H1 (cell line): ENCODE results near the gene ASZ1. TPM values are rescaled to one million over a fixed set of nuclear protein-coding genes. Genes with fewer than 3 reads are reported as not detected.

Source experiments
- CTCF ChIA-PET: fragments of 300-600 bp; sonication (Branson Sonifier 250); formaldehyde crosslinking; loops from one replicate; lab custom pipeline; 2021; ENCODE audit not compliant: partially characterized antibody; lab: Charles Lee
- POLR2A ChIA-PET: fragments of 300-600 bp; sonication (Branson Sonifier 250); formaldehyde crosslinking; loops from one replicate; lab custom pipeline; 2021; ENCODE audit warnings: inconsistent platforms; ENCODE audit not compliant: partially characterized antibody; lab: Charles Lee
- DNase-seq, 2 experiments: peaks; one replicate each; pipeline versions ENCODE4 v3.0.0 to v3.0.0-alpha.2; 2010 to 2022; ENCODE audit warnings: low spot score in 2 of 2, low read depth in 1 of 2, mixed read lengths in 1 of 2
- FAIRE-seq: peaks from 2 replicates; lab custom pipeline; 2011; peaks lifted over from hg19 to GRCh38; lab: Jason Lieb, UNC
- H2AFZ ChIP-seq: 2 replicates; pipeline ENCODE4 v1.8.1; 2012; ENCODE audit warnings: low read length, inconsistent platforms
- H2AK5ac ChIP-seq: 2 replicates; pipeline ENCODE4 v1.6.1; 2013; ENCODE audit warnings: low read depth, low read length
- H2BK120ac ChIP-seq: replicated peaks from 2 replicates; pipeline ENCODE3; 2013; ENCODE audit warnings: low read depth, low read length, inconsistent platforms
- H2BK12ac ChIP-seq: 2 replicates; pipeline ENCODE4 v1.6.1; 2013; ENCODE audit warnings: low read depth, low read length
- H2BK15ac ChIP-seq: 2 replicates; pipeline ENCODE4 v1.6.1; 2013; ENCODE audit warnings: low read length
- H2BK20ac ChIP-seq: 2 replicates; pipeline ENCODE4 v1.6.1; 2013; ENCODE audit warnings: low read length
- H2BK5ac ChIP-seq: 2 replicates; pipeline ENCODE4 v1.6.1; 2013; ENCODE audit warnings: low read depth, low read length
- H3K14ac ChIP-seq: 2 replicates; pipeline ENCODE4 v1.6.1; 2013; ENCODE audit warnings: inconsistent platforms; ENCODE audit not compliant: insufficient read length
- H3K18ac ChIP-seq: 2 replicates; pipeline ENCODE4 v1.6.1; 2013; ENCODE audit warnings: low read length; ENCODE audit errors: extremely low read depth
- H3K23ac ChIP-seq: 2 replicates; pipeline ENCODE4 v1.6.1; 2013; ENCODE audit warnings: inconsistent platforms; ENCODE audit not compliant: insufficient read length
- H3K23me2 ChIP-seq: 2 replicates; pipeline ENCODE4 v1.6.1; 2013; ENCODE audit warnings: low read depth, low read length
- H3K27ac ChIP-seq: 2 replicates; pipeline ENCODE4 v1.6.1; 2011; ENCODE audit warnings: low read depth, low read length, inconsistent platforms
- H3K27me3 ChIP-seq, 4 experiments: replicated peaks in 1 of 4; 1 replicate in 1 of 4; 2 replicates in 3 of 4; pipeline versions ENCODE4 v1.6.1 to v1.8.1; 2011 to 2013; ENCODE audit warnings: low read length in 3 of 4, mild to moderate bottlenecking in 3 of 4, inconsistent platforms in 2 of 4, mixed read lengths in 2 of 4, moderate library complexity in 1 of 4; ENCODE audit not compliant: control insufficient read depth in 3 of 4, insufficient read depth in 3 of 4; ENCODE audit errors: extremely low read depth in 1 of 4
- H3K36me3 ChIP-seq, 4 experiments: 2 replicates each; pipeline versions ENCODE4 v1.6.1 to v1.8.1; 2011 to 2013; ENCODE audit warnings: mild to moderate bottlenecking in 4 of 4, low read length in 3 of 4, moderate library complexity in 2 of 4, control low read depth in 1 of 4, inconsistent platforms in 1 of 4; ENCODE audit not compliant: insufficient read depth in 4 of 4, control insufficient read depth in 2 of 4
- H3K4ac ChIP-seq: replicated peaks from 2 replicates; pipeline ENCODE3; 2013; ENCODE audit warnings: low read length, low read depth, mixed read lengths, inconsistent platforms; ENCODE audit not compliant: insufficient read length
- H3K4me1 ChIP-seq, 4 experiments: replicated peaks in 1 of 4; 1 replicate in 1 of 4; 2 replicates in 3 of 4; pipeline versions ENCODE4 v1.6.1 to v1.8.1; 2011 to 2013; ENCODE audit warnings: low read length in 3 of 4, inconsistent platforms in 2 of 4, mixed read lengths in 1 of 4; ENCODE audit not compliant: insufficient read depth in 4 of 4, control insufficient read depth in 3 of 4
- H3K4me2 ChIP-seq, 2 experiments: 2 replicates each; pipeline versions ENCODE4 v1.6.1 to v1.8.1; 2011 to 2013; ENCODE audit warnings: low read depth in 2 of 2, low read length in 2 of 2, control low read depth in 1 of 2, inconsistent platforms in 1 of 2, mild to moderate bottlenecking in 1 of 2; ENCODE audit not compliant: insufficient read depth in 1 of 2
- H3K4me3 ChIP-seq, 4 experiments: fragments of 200-600, 300-600 bp in 1 of 4; sonication (generic), shearing (Covaris generic), sonication (Bioruptor Twin) in 1 of 4; 2 replicates each; pipeline versions ENCODE4 v1.5.1 to v1.8.1; 2011 to 2016; ENCODE audit warnings: low read length in 4 of 4, low read depth in 3 of 4, control low read depth in 2 of 4, inconsistent platforms in 2 of 4, mild to moderate bottlenecking in 2 of 4, mixed read lengths in 1 of 4, moderate library complexity in 1 of 4; ENCODE audit not compliant: insufficient read depth in 2 of 4; ENCODE audit errors: extremely low read depth in 1 of 4
- H3K56ac ChIP-seq: replicated peaks from 2 replicates; pipeline ENCODE3; 2013; ENCODE audit warnings: low read depth, mild to moderate bottlenecking, mixed read lengths, low read length, inconsistent platforms; ENCODE audit not compliant: insufficient read length
- H3K79me1 ChIP-seq: 2 replicates; pipeline ENCODE4 v1.6.1; 2013; ENCODE audit warnings: low read depth, low read length, control low read depth
- H3K79me2 ChIP-seq, 2 experiments: 2 replicates each; pipeline versions ENCODE4 v1.6.1 to v1.8.1; 2012 to 2013; ENCODE audit warnings: low read length in 2 of 2, mild to moderate bottlenecking in 2 of 2, inconsistent platforms in 1 of 2; ENCODE audit not compliant: insufficient read depth in 2 of 2, control insufficient read depth in 1 of 2
- H3K9ac ChIP-seq, 4 experiments: replicated peaks in 1 of 4; 1 replicate in 1 of 4; 2 replicates in 3 of 4; pipeline versions ENCODE4 v1.6.1 to v1.8.1; 2011 to 2013; ENCODE audit warnings: low read depth in 3 of 4, low read length in 3 of 4, control low read depth in 2 of 4, mild to moderate bottlenecking in 2 of 4, moderate library complexity in 2 of 4, inconsistent platforms in 1 of 4; ENCODE audit errors: extremely low read depth in 1 of 4
- H3K9me3 ChIP-seq, 2 experiments: 2 replicates each; pipeline versions ENCODE4 v1.6.1 to v1.8.1; 2012 to 2013; ENCODE audit warnings: mild to moderate bottlenecking in 2 of 2, moderate library complexity in 2 of 2, control low read depth in 1 of 2, inconsistent platforms in 1 of 2, low read depth in 1 of 2, low read length in 1 of 2, mixed read lengths in 1 of 2; ENCODE audit not compliant: insufficient read depth in 2 of 2
- H4K20me1 ChIP-seq, 2 experiments: replicated peaks in 1 of 2; 2 replicates each; pipeline versions ENCODE3 to v1.8.1; 2011 to 2013; ENCODE audit warnings: inconsistent platforms in 2 of 2, low read length in 2 of 2, mild to moderate bottlenecking in 1 of 2; ENCODE audit not compliant: insufficient read depth in 2 of 2, control insufficient read depth in 1 of 2
- H4K5ac ChIP-seq: 2 replicates; pipeline ENCODE4 v1.6.1; 2013; ENCODE audit warnings: low read length, low read depth, mixed read lengths, inconsistent platforms; ENCODE audit not compliant: insufficient read length
- H4K8ac ChIP-seq: 2 replicates; pipeline ENCODE4 v1.8.0; 2013; ENCODE audit warnings: mild to moderate bottlenecking, moderate library complexity, low read length, inconsistent platforms; ENCODE audit not compliant: insufficient read depth; ENCODE audit errors: extremely low read depth
- H4K91ac ChIP-seq: replicated peaks from 2 replicates; pipeline ENCODE3; 2013; ENCODE audit warnings: low read length, mixed read lengths, inconsistent platforms; ENCODE audit not compliant: insufficient read length
- BACH1 ChIP-seq: IDR thresholded peaks from 2 replicates; pipeline ENCODE4 v1.6.1; 2012; ENCODE audit warnings: low read length, improper control_type of control experiment
- BCL11A ChIP-seq, 2 experiments: IDR thresholded peaks; one replicate each; pipeline ENCODE4 v1.6.1; 2011; ENCODE audit warnings: low read depth in 2 of 2, low read length in 2 of 2, mild to moderate bottlenecking in 2 of 2
- CEBPB ChIP-seq: IDR thresholded peaks from 2 replicates; pipeline ENCODE4 v1.6.1; 2012; ENCODE audit warnings: low read depth, low read length
- EZH2 ChIP-seq: fragments of 200-600 bp; sonication (generic); IDR thresholded peaks from 2 replicates; pipeline ENCODE4 v1.7.1; 2012; ENCODE audit warnings: low read depth, mild to moderate bottlenecking, moderate library complexity, low read length, inconsistent platforms; ENCODE audit not compliant: severe bottlenecking
- KDM5A ChIP-seq: fragments of 200-600 bp; IDR thresholded peaks from 2 replicates; pipeline ENCODE4 v1.7.1; 2012; ENCODE audit warnings: mild to moderate bottlenecking, low read length, inconsistent platforms, mixed read lengths
- NRF1 ChIP-seq: IDR thresholded peaks from 2 replicates; pipeline ENCODE4 v1.6.1; 2011; ENCODE audit warnings: mild to moderate bottlenecking, low read depth, low read length, improper control_type of control experiment
- POU5F1 ChIP-seq: IDR thresholded peaks from 2 replicates; pipeline ENCODE4 v1.6.1; 2011; ENCODE audit warnings: low read depth, mild to moderate bottlenecking, low read length, moderate library complexity
- SUZ12 ChIP-seq: fragments of 200-600 bp; sonication (generic); IDR thresholded peaks from 2 replicates; pipeline ENCODE4 v1.6.1; 2012; ENCODE audit warnings: mild to moderate bottlenecking, inconsistent platforms, low read length, moderate library complexity, mixed read lengths
- TAF1 ChIP-seq: IDR thresholded peaks from 2 replicates; pipeline ENCODE4 v1.6.1; 2011; ENCODE audit warnings: mild to moderate bottlenecking, low read depth, low read length
- TCF12 ChIP-seq: IDR thresholded peaks from 2 replicates; pipeline ENCODE4 v1.6.1; 2011; ENCODE audit warnings: low read depth, mild to moderate bottlenecking, low read length
- WGBS, 2 experiments: shearing (Covaris generic) in 1 of 2; methylation state at CpG; one replicate each; pipeline versions ENCODE4 v1.1.6 to v1.1.7; 2013 to 2015; ENCODE audit warnings: low lambda C conversion rate in 2 of 2, mixed read lengths in 2 of 2, inconsistent platforms in 1 of 2, low coverage in 1 of 2, missing lambda C conversion rate in 1 of 2; ENCODE audit not compliant: insufficient replicate concordance in 2 of 2, insufficient coverage in 1 of 2, insufficient read length in 1 of 2; ENCODE audit errors: extremely low coverage in 1 of 2, missing lambda C conversion rate in 1 of 2; 5-methylcytosine and 5-hydroxymethylcytosine counted together
- polyA plus RNA-seq, 7 experiments: library from polyadenylated mRNA; depleted of rRNA in 3 of 7; stranded (reverse) in 5 of 7; unstranded in 2 of 7; fragments of >200 nt in 5 of 7; fragments of 200-250 nt in 2 of 7; gene quantifications; 1 replicate in 5 of 7; 2 replicates in 1 of 7; 4 replicates in 1 of 7; pipeline versions ENCODE4 v1.2.1 to v1.2.3, GENCODE V29; 2011 to 2013; ENCODE audit warnings: missing spikeins in 2 of 7, mixed read lengths in 2 of 7
- total RNA-seq: library from RNA; stranded (reverse); fragmentation: NEBNext Ultra II Directional; extraction: Animal tissue kit (Norgen Biotek cat#: 25700); gene quantifications from 2 replicates; pipeline ENCODE4 v1.2.1, GENCODE V29; 2021

The ASZ1 gene
- total and polyA plus RNA-seq, 2 of the 8 experiments (the other 6 are each of a cell fraction or from before 2014, with no cell fraction given) = not detected

GRCh38 chr7:117322741-117323304, 104.5 kb downstream of the ASZ1 start, which contains the start of gene WNT2:
Gene WNT2, minus strand, starts transcription at chr7:117323058. Its CDS starts 69 bp downstream, at chr7:117322989.
- Histone ChIP-seq H2AFZ (peak within 1 kb of the TSS; percentile 73; the same call in 1 of the 2 replicates), H3K9me3 (no peaks in the 10 kb centered on the region), H2BK120ac (no peak within 1 kb of the TSS), H4K91ac (no peak within 1 kb of the TSS), H2BK20ac (no peak within 1 kb of the TSS), H2BK15ac (no peak within 1 kb of the TSS; the same call in 1 of the 2 replicates), H3K4me1 (peaks cover 0 to 16% (median 4%) of the 10 kb centered on the region in 4 experiments; a peak in 3 of 7 replicates), H3K18ac (no peak within 1 kb of the TSS), H3K4me3 (peak within 1 kb of the TSS; percentile 32 to 70 (median 45)), H4K20me1 (peaks cover 0 to 5% of the 10 kb centered on the region in 2 experiments), H3K36me3 (peaks cover 0 to 3% (median 0%) of the 10 kb centered on the region in 4 experiments; a peak in 1 of 8 replicates), H3K14ac (no peak within 1 kb of the TSS), H3K79me1 (no peaks in the 10 kb centered on the region), H3K23me2 (peaks cover 17% of the 10 kb centered on the region), H2AK5ac (no peak within 1 kb of the TSS), H2BK5ac (no peak within 1 kb of the TSS), H3K4ac (no peak within 1 kb of the TSS), H4K8ac (no peak within 1 kb of the TSS; the same call in 1 of the 2 replicates), H3K23ac (no peak within 1 kb of the TSS), H3K56ac (no peak within 1 kb of the TSS), H3K27me3 (peaks cover 51 to 78% (median 72%) of the 10 kb centered on the region in 4 experiments), H4K5ac (no peak within 1 kb of the TSS), H3K79me2 (no peaks in the 10 kb centered on the region), H3K4me2 (peak within 1 kb of the TSS; percentile 96 to 98), H3K27ac (no peak within 1 kb of the TSS), H3K9ac (no peak within 1 kb of the TSS), H2BK12ac (0 out of 2 replicates have a peak within 1 kb of the TSS, but pooled peaks have one; percentile 27)
- no peak for TF ChIP-seq KDM5A
- TF ChIP-seq SUZ12 = peak; percentile 93
- no peak for TF ChIP-seq NRF1
- no peak for TF ChIP-seq BCL11A (IDR thresholded peaks at IDR 0.05; ENCODE audit: low read depth in 2 of 2, low read length in 2 of 2)
- TF ChIP-seq BACH1 = no peak
- TF ChIP-seq POU5F1 = no peak
- no peak for TF ChIP-seq TCF12
- TF ChIP-seq TAF1 = no peak
- peak; percentile 94 for TF ChIP-seq EZH2
- TF ChIP-seq CEBPB = no peak
- DNase-seq (peak in 1 of 2 experiments; percentile 54), FAIRE-seq (no peak)
- WGBS, 2 experiments = 3% methylated on average over 53 of the region's 60 CpGs; no CpG with 5 or more reads in 1 of the 2 experiments
- POLR2A ChIA-PET = no interaction called here
- CTCF ChIA-PET = interaction anchor here (0.5 to 2.6 kb wide), 7 partner anchors 8 to 797 kb away, joined by 3 to 14 read pairs (median 4); no protein-coding TSS in a partner anchor
